Astrocyte (in vitro differentiated cells and primary cell): ENCODE results near the gene WDR7. TPM values are rescaled to one million over a fixed set of nuclear protein-coding genes. Genes with fewer than 3 reads are reported as not detected.

Experiments
- DNase-seq: peaks from one replicate; pipeline ENCODE4 v3.0.0-alpha.2; 2010; ENCODE audit warnings: low read depth
- FAIRE-seq: peaks from 2 replicates; lab custom pipeline; 2011; peaks lifted over from hg19 to GRCh38; lab: Jason Lieb, UNC
- H2AFZ ChIP-seq: 2 replicates; pipeline ENCODE4 v1.6.0; 2012; ENCODE audit warnings: low read depth, low read length, inconsistent platforms
- H3K27ac ChIP-seq: 2 replicates; pipeline ENCODE4 v1.5.1; 2011; ENCODE audit warnings: low read depth, low read length, inconsistent platforms
- H3K27me3 ChIP-seq: 2 replicates; pipeline ENCODE4 v1.6.0; 2011; ENCODE audit warnings: low read length, inconsistent platforms; ENCODE audit not compliant: insufficient read depth
- H3K36me3 ChIP-seq: 2 replicates; pipeline ENCODE4 v1.5.1; 2011; ENCODE audit warnings: low read length, inconsistent platforms; ENCODE audit not compliant: insufficient read depth
- H3K4me1 ChIP-seq: 2 replicates; pipeline ENCODE4 v1.5.1; 2011; ENCODE audit warnings: low read length, inconsistent platforms; ENCODE audit not compliant: insufficient read depth
- H3K4me2 ChIP-seq: 2 replicates; pipeline ENCODE4 v1.6.0; 2012; ENCODE audit warnings: low read length, inconsistent platforms
- H3K4me3 ChIP-seq: 2 replicates; pipeline ENCODE4 v1.5.1; 2011; ENCODE audit warnings: low read depth, mild to moderate bottlenecking, low read length, inconsistent platforms; ENCODE audit not compliant: insufficient read depth
- H3K79me2 ChIP-seq: 2 replicates; pipeline ENCODE4 v1.6.0; 2012; ENCODE audit warnings: mild to moderate bottlenecking, low read length, inconsistent platforms; ENCODE audit not compliant: insufficient read depth
- H3K9ac ChIP-seq: 2 replicates; pipeline ENCODE4 v1.6.0; 2012; ENCODE audit warnings: mild to moderate bottlenecking, low read length, inconsistent platforms
- H3K9me3 ChIP-seq: 2 replicates; pipeline ENCODE4 v1.5.1; 2012; ENCODE audit warnings: low read depth, mild to moderate bottlenecking, low read length, inconsistent platforms; ENCODE audit not compliant: insufficient read depth
- H4K20me1 ChIP-seq: 2 replicates; pipeline ENCODE4 v1.6.0; 2012; ENCODE audit warnings: low read length, inconsistent platforms; ENCODE audit not compliant: insufficient read depth
- H3K27ac Mint-ChIP-seq: one replicate; pipeline ENCODE4 v1.8.0; 2021; ENCODE audit warnings: mild to moderate bottlenecking, mixed read lengths; ENCODE audit not compliant: unreplicated experiment
- H3K27me3 Mint-ChIP-seq: one replicate; pipeline ENCODE4 v1.8.0; 2021; ENCODE audit warnings: low read depth, mixed read lengths; ENCODE audit not compliant: unreplicated experiment
- H3K36me3 Mint-ChIP-seq: one replicate; pipeline ENCODE4 v1.8.0; 2021; ENCODE audit warnings: low read depth, mixed read lengths; ENCODE audit not compliant: unreplicated experiment
- H3K4me1 Mint-ChIP-seq: one replicate; pipeline ENCODE4 v1.8.0; 2021; ENCODE audit warnings: low read depth, mixed read lengths; ENCODE audit not compliant: unreplicated experiment
- H3K4me3 Mint-ChIP-seq: one replicate; pipeline ENCODE4 v1.8.0; 2021; ENCODE audit warnings: mild to moderate bottlenecking, moderate library complexity, mixed read lengths; ENCODE audit not compliant: unreplicated experiment
- H3K9me3 Mint-ChIP-seq: one replicate; pipeline ENCODE4 v1.8.0; 2021; ENCODE audit warnings: mild to moderate bottlenecking, mixed read lengths; ENCODE audit not compliant: unreplicated experiment
- EZH2 ChIP-seq: IDR thresholded peaks from 2 replicates; pipeline ENCODE4 v1.6.1; 2012; ENCODE audit warnings: mild to moderate bottlenecking, low read length, inconsistent platforms; ENCODE audit not compliant: insufficient read depth
- total RNA-seq: library from RNA; stranded (reverse); gene quantifications from 2 replicates; pipeline ENCODE4 v1.2.1, GENCODE V29; 2021
- TF ChIP-seq, protein P1 (sequence below): IDR thresholded peaks from 2 replicates; pipeline ENCODE4 v1.5.1; 2011; ENCODE audit warnings: low read depth, mild to moderate bottlenecking, inconsistent platforms, low read length, moderate library complexity; ENCODE audit not compliant: insufficient read depth

The WDR7 gene
- total RNA-seq, 1 donor from 2014 or later, result 16.9 TPM

DNA sequence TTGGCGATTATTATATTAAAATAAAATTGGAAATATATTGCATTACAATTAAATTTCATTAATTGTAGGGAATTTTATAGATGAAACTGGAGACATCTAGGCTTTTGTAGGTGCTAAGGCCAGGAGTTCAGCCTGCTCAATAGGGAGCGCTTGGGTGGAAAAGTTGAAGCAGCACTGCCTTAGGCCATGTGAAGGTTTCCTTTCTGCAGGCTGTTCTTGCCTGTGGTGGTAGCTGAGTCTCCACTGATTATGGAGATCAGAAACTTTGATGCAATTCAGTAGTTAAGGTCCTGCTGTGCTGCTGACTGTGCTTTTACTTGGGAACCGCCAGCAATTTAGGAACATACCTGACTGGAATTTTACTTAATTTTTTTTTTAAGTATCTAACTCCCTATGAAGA, 315.9 kb downstream of the WDR7 start:
- DNase-seq (no peak), FAIRE-seq (no peak)
- Histone ChIP-seq H3K79me2 (no peaks in the 10 kb centered on the region), H3K27ac (no peak overlapping the region), H3K9ac (no peak overlapping the region), H3K36me3 (no peaks in the 10 kb centered on the region), H3K4me3 (no peak overlapping the region), H3K27me3 (no peaks in the 10 kb centered on the region), H2AFZ (no peak overlapping the region), H3K4me2 (no peak overlapping the region), H3K4me1 (no peaks in the 10 kb centered on the region), H4K20me1 (no peaks in the 10 kb centered on the region), H3K9me3 (no peaks in the 10 kb centered on the region)
- no peak overlapping the region for H3K4me3 Mint-ChIP-seq
- H3K27ac Mint-ChIP-seq, result no peak overlapping the region
- no peak for TF ChIP-seq EZH2
- TF ChIP-seq, protein P1, sequence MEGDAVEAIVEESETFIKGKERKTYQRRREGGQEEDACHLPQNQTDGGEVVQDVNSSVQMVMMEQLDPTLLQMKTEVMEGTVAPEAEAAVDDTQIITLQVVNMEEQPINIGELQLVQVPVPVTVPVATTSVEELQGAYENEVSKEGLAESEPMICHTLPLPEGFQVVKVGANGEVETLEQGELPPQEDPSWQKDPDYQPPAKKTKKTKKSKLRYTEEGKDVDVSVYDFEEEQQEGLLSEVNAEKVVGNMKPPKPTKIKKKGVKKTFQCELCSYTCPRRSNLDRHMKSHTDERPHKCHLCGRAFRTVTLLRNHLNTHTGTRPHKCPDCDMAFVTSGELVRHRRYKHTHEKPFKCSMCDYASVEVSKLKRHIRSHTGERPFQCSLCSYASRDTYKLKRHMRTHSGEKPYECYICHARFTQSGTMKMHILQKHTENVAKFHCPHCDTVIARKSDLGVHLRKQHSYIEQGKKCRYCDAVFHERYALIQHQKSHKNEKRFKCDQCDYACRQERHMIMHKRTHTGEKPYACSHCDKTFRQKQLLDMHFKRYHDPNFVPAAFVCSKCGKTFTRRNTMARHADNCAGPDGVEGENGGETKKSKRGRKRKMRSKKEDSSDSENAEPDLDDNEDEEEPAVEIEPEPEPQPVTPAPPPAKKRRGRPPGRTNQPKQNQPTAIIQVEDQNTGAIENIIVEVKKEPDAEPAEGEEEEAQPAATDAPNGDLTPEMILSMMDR, result no peak
- H3K4me1 Mint-ChIP-seq, result no peaks in the 10 kb centered on the region
- no peaks in the 10 kb centered on the region for H3K36me3 Mint-ChIP-seq
- no peaks in the 10 kb centered on the region for H3K27me3 Mint-ChIP-seq
- no peaks in the 10 kb centered on the region for H3K9me3 Mint-ChIP-seq

DNA sequence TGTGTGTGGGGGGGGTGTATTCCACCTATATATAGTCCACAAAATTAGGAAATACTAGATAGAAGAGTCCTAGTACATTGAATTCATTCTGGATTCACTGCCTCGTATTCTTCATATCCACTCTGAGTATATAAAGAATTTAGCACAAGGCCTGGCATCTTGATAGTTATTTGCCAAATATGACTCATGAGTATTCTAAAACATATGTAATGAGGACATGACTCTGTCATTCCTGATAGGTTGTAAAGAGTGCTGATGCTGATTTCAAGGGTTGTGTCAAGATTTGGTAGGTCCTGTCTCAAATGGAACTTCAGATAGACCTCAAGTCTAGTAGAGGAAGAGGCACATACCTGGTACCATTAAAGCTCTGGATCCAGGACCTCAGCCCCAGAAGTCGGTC, 322.3 kb downstream of the WDR7 start:
- no peaks in the 10 kb centered on the region for H3K27me3 ChIP-seq
- H3K4me2 ChIP-seq, result no peak overlapping the region
- H3K27ac ChIP-seq, result no peak overlapping the region
- Mint-ChIP-seq H3K4me1 (no peaks in the 10 kb centered on the region), H3K27ac (no peak overlapping the region), H3K4me3 (no peak overlapping the region), H3K36me3 (no peaks in the 10 kb centered on the region), H3K9me3 (no peaks in the 10 kb centered on the region), H3K27me3 (no peaks in the 10 kb centered on the region)
- TF ChIP-seq EZH2, result no peak
- TF ChIP-seq, protein P1, result no peak
- H3K9me3 ChIP-seq, result no peaks in the 10 kb centered on the region
- no peaks in the 10 kb centered on the region for H3K79me2 ChIP-seq
- FAIRE-seq (no peak), DNase-seq (no peak)
- H3K36me3 ChIP-seq, result no peaks in the 10 kb centered on the region
- no peak overlapping the region for H3K9ac ChIP-seq
- H4K20me1 ChIP-seq, result no peaks in the 10 kb centered on the region
- no peaks in the 10 kb centered on the region for H3K4me1 ChIP-seq
- H2AFZ ChIP-seq, result no peak overlapping the region
- H3K4me3 ChIP-seq, result no peak overlapping the region

DNA sequence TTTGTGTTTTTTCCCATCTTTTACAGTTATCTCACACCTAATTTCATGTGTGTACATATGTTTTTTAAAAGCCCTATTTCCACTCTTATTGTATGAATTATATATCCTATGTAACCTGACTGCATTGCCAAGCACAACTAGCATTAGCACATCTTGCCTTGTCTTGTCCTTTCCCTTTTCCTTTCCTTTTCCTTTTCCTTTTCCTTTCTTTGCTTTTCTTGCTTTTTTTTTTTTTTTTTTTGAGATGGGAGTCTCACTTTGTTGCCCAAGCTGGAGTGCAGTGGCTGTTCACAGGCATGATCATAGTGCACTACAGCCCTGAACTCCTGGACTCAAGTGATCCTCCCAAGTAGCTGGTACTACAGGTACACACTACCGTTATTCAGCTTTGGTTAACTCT, 323.0 kb downstream of the WDR7 start:
- Histone ChIP-seq H3K9ac (no peak overlapping the region), H3K27ac (no peak overlapping the region), H3K4me1 (no peaks in the 10 kb centered on the region), H4K20me1 (no peaks in the 10 kb centered on the region), H3K4me3 (no peak overlapping the region), H3K27me3 (no peaks in the 10 kb centered on the region), H3K79me2 (no peaks in the 10 kb centered on the region), H3K36me3 (no peaks in the 10 kb centered on the region), H3K9me3 (no peaks in the 10 kb centered on the region), H3K4me2 (no peak overlapping the region), H2AFZ (no peak overlapping the region)
- no peak for FAIRE-seq
- no peak overlapping the region for H3K27ac Mint-ChIP-seq
- no peaks in the 10 kb centered on the region for H3K4me1 Mint-ChIP-seq
- no peaks in the 10 kb centered on the region for H3K9me3 Mint-ChIP-seq
- H3K27me3 Mint-ChIP-seq, result no peaks in the 10 kb centered on the region
- no peak for TF ChIP-seq EZH2
- TF ChIP-seq, protein P1, result no peak
- DNase-seq, result no peak
- H3K36me3 Mint-ChIP-seq, result no peaks in the 10 kb centered on the region
- H3K4me3 Mint-ChIP-seq, result no peak overlapping the region
